K562 (cell line): ENCODE results near the gene ZDHHC18. TPM values are rescaled to one million over a fixed set of nuclear protein-coding genes. Genes with fewer than 3 reads are reported as not detected.

ENCODE experiments used
- CCAR2 ChIP-seq: fragments of 200-400 bp; formaldehyde crosslinking; IDR thresholded peaks from 2 replicates; pipeline ENCODE4 v1.6.1; 2017; ENCODE audit warnings: mild to moderate bottlenecking, low read depth, low read length
- CTBP1 ChIP-seq: fragments of 450-650 bp; IDR thresholded peaks from 2 replicates; pipeline ENCODE4 v1.6.1; 2016; ENCODE audit warnings: borderline replicate concordance
- DMBX1 ChIP-seq: fragments of 250-450 bp; sonication (Bioruptor Pico); IDR thresholded peaks from 2 replicates; pipeline ENCODE4 v1.8.0; 2022; ENCODE audit warnings: inconsistent platforms, mild to moderate bottlenecking, moderate library complexity, borderline replicate concordance
- DNMT1 ChIP-seq: fragments of 450-650 bp; IDR thresholded peaks from 2 replicates; pipeline ENCODE4 v1.6.1; 2016; ENCODE audit warnings: antibody characterized with exemption, mild to moderate bottlenecking
- HDAC8 ChIP-seq: fragments of 450-650 bp; IDR thresholded peaks from 2 replicates; pipeline ENCODE4 v1.6.1; 2016; ENCODE audit warnings: mild to moderate bottlenecking, missing genetic modification characterization, moderate library complexity, missing compliant biosample characterization
- HDGF ChIP-seq: fragments of 450-650 bp; IDR thresholded peaks from 2 replicates; pipeline ENCODE4 v1.6.1; 2016
- HEY1 ChIP-seq: fragments of 250-450 bp; sonication (Bioruptor Pico); IDR thresholded peaks from 2 replicates; pipeline ENCODE4 v1.5.0; 2020; ENCODE audit warnings: mild to moderate bottlenecking, moderate library complexity, borderline replicate concordance
- HMBOX1 ChIP-seq: sonication (generic); IDR thresholded peaks from 2 replicates; pipeline ENCODE4 v1.6.1; 2016
- MEIS2 ChIP-seq: fragments of 450-650 bp; IDR thresholded peaks from 2 replicates; pipeline ENCODE4 v1.6.1; 2014; ENCODE audit warnings: mild to moderate bottlenecking; ENCODE audit not compliant: partially characterized antibody
- MTA2 ChIP-seq: fragments of 450-650 bp; IDR thresholded peaks from 2 replicates; pipeline ENCODE4 v1.6.1; 2016; ENCODE audit warnings: low read depth
- NR4A1 ChIP-seq, 2 experiments: fragments of 250-450 bp in 1 of 2; fragments of 450-650 bp in 1 of 2; sonication (Bioruptor Pico) in 1 of 2; IDR thresholded peaks; 2 replicates each; pipeline versions ENCODE4 v1.4.0 to v1.6.1; 2016 to 2020; ENCODE audit warnings: mild to moderate bottlenecking in 2 of 2, missing compliant biosample characterization in 1 of 2, missing genetic modification characterization in 1 of 2, moderate library complexity in 1 of 2
- PHF21A ChIP-seq: fragments of 450-650 bp; IDR thresholded peaks from 2 replicates; pipeline ENCODE4 v1.6.1; 2017; ENCODE audit warnings: low read depth, borderline replicate concordance
- SAFB ChIP-seq: fragments of 200-400 bp; formaldehyde crosslinking; IDR thresholded peaks from 2 replicates; pipeline ENCODE4 v1.6.1; 2017; ENCODE audit warnings: low read depth, low read length, borderline replicate concordance
- SREBF1 ChIP-seq: fragments of 150-350 bp; IDR thresholded peaks from 2 replicates; pipeline ENCODE4 v1.6.1; 2014; ENCODE audit warnings: antibody characterized with exemption, low read depth, low read length, borderline replicate concordance
- TCF7L2 ChIP-seq: fragments of 150-350 bp; IDR thresholded peaks from 2 replicates; pipeline ENCODE4 v1.6.1; 2016; ENCODE audit warnings: low read depth, mild to moderate bottlenecking, low read length, moderate library complexity
- XRCC5 ChIP-seq: fragments of 200-400 bp; formaldehyde crosslinking; IDR thresholded peaks from 2 replicates; pipeline ENCODE4 v1.6.1; 2017; ENCODE audit warnings: low read depth, mild to moderate bottlenecking, low read length
- ZFX ChIP-seq: sonication (generic); formaldehyde crosslinking; IDR thresholded peaks from 2 replicates; pipeline ENCODE4 v1.8.0; 2022; ENCODE audit warnings: mild to moderate bottlenecking, missing genetic modification reagents, moderate library complexity
- ZNF347 ChIP-seq: fragments of 450-650 bp; formaldehyde crosslinking; IDR thresholded peaks from 2 replicates; pipeline ENCODE4 v1.4.0; 2020; ENCODE audit warnings: low read depth, mild to moderate bottlenecking, moderate library complexity
- ZNF717 ChIP-seq: fragments of 250-450 bp; sonication (Bioruptor Pico); IDR thresholded peaks from 2 replicates; pipeline ENCODE4 v1.5.0; 2021
- ZNF79 ChIP-seq: fragments of 250-450 bp; sonication (Bioruptor Pico); IDR thresholded peaks from 2 replicates; pipeline ENCODE4 v1.4.0; 2020; ENCODE audit warnings: low read depth, mild to moderate bottlenecking, moderate library complexity
- polyA plus RNA-seq, 8 experiments: library from polyadenylated mRNA; depleted of rRNA in 4 of 8; stranded (reverse) in 5 of 8; unstranded in 3 of 8; fragments of >200 nt; fragmentation: Nextera tagmentation in 2 of 8; fragmentation: Illumina TruSeq in 1 of 8; extraction: Ambion mirVana in 2 of 8; extraction: Trizol in 1 of 8; gene quantifications; 2 replicates each; pipeline versions ENCODE4 v1.2.1 to v1.2.3, GENCODE V29; 2011 to 2014; ENCODE audit warnings: inconsistent platforms in 1 of 8, missing spikeins in 1 of 8
- total RNA-seq, 7 experiments: library from RNA; depleted of rRNA in 6 of 7; stranded (reverse); fragments of >200 nt in 6 of 7; fragmentation: Illumina TruSeq in 2 of 7; extraction: Trizol in 2 of 7; gene quantifications; 2 replicates each; pipeline versions ENCODE4 v1.2.1 to v1.2.3, GENCODE V29; 2011 to 2021; ENCODE audit warnings: low replicate concordance in 1 of 7
- TF ChIP-seq, protein P1 (sequence below): fragments of 250-450 bp; sonication (Bioruptor Pico); IDR thresholded peaks from 2 replicates; pipeline ENCODE4 v1.5.0; 2020; ENCODE audit warnings: mild to moderate bottlenecking

Gene ZDHHC18
- total and polyA plus RNA-seq, 9 of the 15 experiments (the other 6 are each of a cell fraction or from before 2014, with no cell fraction given), result 0.42 to 35.6 (median 15.8) TPM

DNA sequence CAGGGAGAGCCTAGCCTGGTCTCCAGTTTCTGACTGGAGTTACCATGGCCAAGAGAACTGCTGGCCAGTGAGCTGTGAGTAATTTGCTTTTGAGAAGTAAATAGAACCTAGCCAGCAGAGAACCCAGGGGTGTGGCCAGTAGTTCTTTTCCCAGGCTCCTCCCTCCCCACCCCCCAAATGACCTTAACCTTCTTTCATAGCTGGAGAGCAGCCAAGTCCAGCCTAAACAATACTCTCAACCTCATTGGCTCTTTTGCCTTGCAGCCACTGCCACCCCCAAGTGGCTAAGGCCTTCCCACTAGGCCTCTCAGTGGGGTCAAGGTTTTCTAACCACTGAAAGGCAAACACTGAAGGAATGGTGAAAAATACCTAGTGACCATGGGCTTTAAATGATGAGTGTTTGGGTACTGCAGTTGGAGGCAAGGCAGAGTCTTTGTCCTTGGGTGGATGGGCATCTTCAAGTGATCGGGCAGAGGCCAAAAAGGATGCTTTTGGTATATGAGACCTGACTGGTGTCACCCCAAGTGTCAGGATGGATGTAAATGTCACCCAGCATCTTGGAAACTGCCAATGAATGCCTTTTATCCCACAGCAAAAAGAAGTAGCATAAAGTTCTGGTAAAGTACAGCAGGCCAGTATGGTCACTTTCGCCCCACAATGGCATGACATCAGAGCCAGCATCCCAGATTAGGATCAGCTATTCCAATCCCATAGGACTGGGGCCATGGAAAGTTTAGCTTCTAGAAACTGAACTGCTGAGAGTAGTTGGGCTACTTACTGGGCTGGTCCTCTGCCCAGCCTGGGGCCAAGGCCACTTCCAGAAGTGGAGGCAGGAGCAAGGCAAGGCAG is 42.2 kb upstream of the ZDHHC18 start (continued):
- TF ChIP-seq, protein P1, sequence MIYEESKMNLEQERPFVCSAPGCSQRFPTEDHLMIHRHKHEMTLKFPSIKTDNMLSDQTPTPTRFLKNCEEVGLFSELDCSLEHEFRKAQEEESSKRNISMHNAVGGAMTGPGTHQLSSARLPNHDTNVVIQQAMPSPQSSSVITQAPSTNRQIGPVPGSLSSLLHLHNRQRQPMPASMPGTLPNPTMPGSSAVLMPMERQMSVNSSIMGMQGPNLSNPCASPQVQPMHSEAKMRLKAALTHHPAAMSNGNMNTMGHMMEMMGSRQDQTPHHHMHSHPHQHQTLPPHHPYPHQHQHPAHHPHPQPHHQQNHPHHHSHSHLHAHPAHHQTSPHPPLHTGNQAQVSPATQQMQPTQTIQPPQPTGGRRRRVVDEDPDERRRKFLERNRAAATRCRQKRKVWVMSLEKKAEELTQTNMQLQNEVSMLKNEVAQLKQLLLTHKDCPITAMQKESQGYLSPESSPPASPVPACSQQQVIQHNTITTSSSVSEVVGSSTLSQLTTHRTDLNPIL (CRISPR knock-in tag), result no peak
- TF ChIP-seq TCF7L2 (0 out of 2 replicates have a peak, but pooled peaks have one; percentile 34), ZNF79 (CRISPR knock-in tag) (no peak), ZNF717 (0 out of 2 replicates have a peak, but pooled peaks have one; percentile 40), CCAR2 (0 out of 2 replicates have a peak, but pooled peaks have one; percentile 44), DMBX1 (CRISPR knock-in tag) (peak; percentile 33; the same call in 1 of the 2 replicates), SAFB (no peak), MTA2 (no peak), ZNF347 (CRISPR knock-in tag) (no peak), HMBOX1 (peak; percentile 78), HDAC8 (tag) (no peak), PHF21A (no peak), SREBF1 (no peak), MEIS2 (no peak), HDGF (peak; percentile 69; the same call in 1 of the 2 replicates), HEY1 (CRISPR knock-in tag) (no peak), ZFX (CRISPR knock-in tag) (peak; percentile 64), DNMT1 (no peak), XRCC5 (peak; percentile 67), NR4A1 (CRISPR knock-in tag; IDR thresholded peaks at IDR 0.05) (no peak), NR4A1 (tag; IDR thresholded peaks at IDR 0.05) (peak; percentile 53; the same call in 1 of the 2 replicates), CTBP1 (peak; percentile 49; the same call in 1 of the 2 replicates)
